HG02943 (cell line): ENCODE results near the gene GPR155.
"Not testable (repeated sequence)": the region's sequence is repeated elsewhere in the genome, so short reads cannot be mapped to it uniquely, and the experiment has no call there.

Experiments
- ATAC-seq: cut with Tn5 transposase; IDR thresholded peaks from one replicate; pipeline ENCODE4 v1.9.1; 2021; ENCODE audit warnings: mild to moderate bottlenecking, low read depth, moderate library complexity; ENCODE audit not compliant: unreplicated experiment

Gene GPR155

GRCh38 chr2:174444761-174445160 lies 42.1 kb downstream of the GPR155 start:
- ATAC-seq = no peak

GRCh38 chr2:174442546-174443510 lies 44.0 kb downstream of the GPR155 start:
- no peak for ATAC-seq

GRCh38 chr2:174439950-174440349 lies 46.9 kb downstream of the GPR155 start:
- no peak for ATAC-seq

- no peak for ATAC-seq
Measured at GRCh38 chr2:174439323-174439722, 47.5 kb downstream of the GPR155 start.

- no peak for ATAC-seq
Measured at GRCh38 chr2:174438146-174438886, 48.5 kb downstream of the GPR155 start.

GRCh38 chr2:174436351-174436750 lies 50.5 kb downstream of the GPR155 start:
- no peak for ATAC-seq

GRCh38 chr2:174431902-174432301 lies 54.9 kb downstream of the GPR155 start:
- no peak for ATAC-seq

- ATAC-seq = no peak
Measured at GRCh38 chr2:174430066-174430465, 56.8 kb downstream of the GPR155 start.

GRCh38 chr2:174428214-174428613 lies 58.6 kb downstream of the GPR155 start:
- ATAC-seq = no peak

- ATAC-seq = no peak
Measured at GRCh38 chr2:174412256-174412655, 74.6 kb downstream of the GPR155 start.

GRCh38 chr2:174410039-174410438 lies 76.8 kb downstream of the GPR155 start:
- not testable (repeated sequence) for ATAC-seq

- no peak for ATAC-seq
Measured at GRCh38 chr2:174403628-174404027, 83.2 kb downstream of the GPR155 start.

GRCh38 chr2:174400853-174401252 lies 86.0 kb downstream of the GPR155 start:
- ATAC-seq = no peak

GRCh38 chr2:174399171-174399570 lies 87.7 kb downstream of the GPR155 start:
- no peak for ATAC-seq

GRCh38 chr2:174397773-174398172 lies 89.1 kb downstream of the GPR155 start:
- ATAC-seq = no peak

- ATAC-seq = peak; percentile 23
Measured at GRCh38 chr2:174395969-174396630, 90.7 kb downstream of the GPR155 start.

GRCh38 chr2:174395284-174395968 lies 91.4 kb downstream of the GPR155 start, which contains the start of gene SCRN3:
TSS of gene SCRN3 (plus strand) at chr2:174395730. CDS start at chr2:174398284, 2,554 bp downstream.
- ATAC-seq = peak; percentile 88

GRCh38 chr2:174392706-174393105 lies 94.1 kb downstream of the GPR155 start:
- no peak for ATAC-seq

- not testable (repeated sequence) for ATAC-seq
Measured at GRCh38 chr2:174390303-174390702, 96.5 kb downstream of the GPR155 start.

- no peak for ATAC-seq
Measured at GRCh38 chr2:174389542-174389941, 97.3 kb downstream of the GPR155 start.
